Right hindlimb (tissue), 1 donor: ENCODE data around the gene ATPAF2.

Experiments
- DNase-seq: peaks from one replicate; pipeline ENCODE4 v3.0.0-alpha.2; 2018

ATPAF2 gene

DNA sequence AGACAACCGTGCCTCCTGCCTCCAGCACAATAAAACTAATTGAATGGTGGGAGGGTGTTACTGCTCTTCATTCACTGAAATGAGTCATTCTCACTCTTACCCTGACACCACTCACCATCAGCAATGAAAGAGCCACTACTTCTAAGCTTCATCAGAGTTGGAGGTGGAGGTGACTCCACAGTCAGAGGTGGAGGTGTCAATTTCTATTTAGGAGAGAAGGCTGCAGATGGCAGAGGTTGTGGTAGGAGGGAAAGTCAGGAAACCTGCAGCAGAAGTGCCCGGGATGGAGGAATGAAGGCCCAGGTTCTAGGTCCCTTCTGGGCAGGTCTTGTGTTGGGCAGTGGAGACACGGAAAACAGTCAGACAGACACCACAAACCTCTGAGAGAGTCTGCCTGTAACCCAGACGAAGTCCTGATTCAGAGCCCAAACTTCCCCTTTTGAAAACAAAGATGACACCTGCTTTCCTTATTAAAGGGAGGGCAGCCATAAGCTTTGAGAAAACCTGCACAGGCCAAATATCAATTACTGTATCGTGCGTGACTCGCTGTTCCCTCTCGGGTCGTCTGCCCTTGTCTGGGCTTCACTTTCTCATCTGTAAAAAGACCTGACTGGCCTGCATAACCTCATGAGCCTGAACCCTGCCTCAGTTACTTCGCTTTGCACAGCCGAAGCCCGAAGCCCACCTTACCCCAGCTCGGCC, 668 bp downstream of the ATPAF2 start:
- DNase-seq: no peak

DNA sequence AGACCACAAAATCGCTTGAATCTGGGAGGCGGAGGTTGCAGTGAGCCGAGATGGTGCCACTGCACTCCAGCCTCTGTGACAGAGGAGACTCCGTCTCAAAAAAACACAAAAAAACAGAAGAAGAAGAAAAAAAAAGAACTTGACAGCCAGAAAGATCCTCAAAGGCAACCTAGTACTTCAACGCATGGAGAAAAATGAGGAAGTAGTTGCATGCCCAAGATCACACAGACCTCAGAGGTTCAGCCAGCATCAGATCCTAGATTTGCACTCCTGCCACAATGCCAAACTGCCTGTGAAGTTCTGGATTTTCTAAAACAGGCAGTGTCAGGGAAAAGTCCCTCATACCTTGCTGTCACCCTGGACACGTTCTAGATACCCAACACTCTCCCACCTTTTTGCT, 1.5 kb downstream of the ATPAF2 start:
- no peak for DNase-seq

DNA sequence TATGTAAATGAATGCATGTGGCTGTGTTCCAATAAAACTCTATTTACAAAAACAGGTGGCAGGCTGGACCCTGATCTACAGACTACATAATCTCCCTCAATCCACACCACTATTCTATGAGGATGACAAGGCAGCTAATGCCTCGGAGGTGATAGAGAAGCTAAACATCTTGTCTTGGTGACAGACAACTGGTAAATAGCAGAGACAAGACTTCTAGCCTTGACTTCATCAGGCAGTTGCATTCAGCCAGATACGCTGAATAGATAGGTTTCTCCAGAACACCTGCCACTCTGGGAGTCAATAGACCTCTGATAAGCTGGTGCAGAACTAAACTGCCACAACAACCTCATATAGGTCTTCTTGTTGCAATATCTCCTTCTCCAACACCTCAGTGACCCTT, 3.3 kb downstream of the ATPAF2 start:
- no peak for DNase-seq

DNA sequence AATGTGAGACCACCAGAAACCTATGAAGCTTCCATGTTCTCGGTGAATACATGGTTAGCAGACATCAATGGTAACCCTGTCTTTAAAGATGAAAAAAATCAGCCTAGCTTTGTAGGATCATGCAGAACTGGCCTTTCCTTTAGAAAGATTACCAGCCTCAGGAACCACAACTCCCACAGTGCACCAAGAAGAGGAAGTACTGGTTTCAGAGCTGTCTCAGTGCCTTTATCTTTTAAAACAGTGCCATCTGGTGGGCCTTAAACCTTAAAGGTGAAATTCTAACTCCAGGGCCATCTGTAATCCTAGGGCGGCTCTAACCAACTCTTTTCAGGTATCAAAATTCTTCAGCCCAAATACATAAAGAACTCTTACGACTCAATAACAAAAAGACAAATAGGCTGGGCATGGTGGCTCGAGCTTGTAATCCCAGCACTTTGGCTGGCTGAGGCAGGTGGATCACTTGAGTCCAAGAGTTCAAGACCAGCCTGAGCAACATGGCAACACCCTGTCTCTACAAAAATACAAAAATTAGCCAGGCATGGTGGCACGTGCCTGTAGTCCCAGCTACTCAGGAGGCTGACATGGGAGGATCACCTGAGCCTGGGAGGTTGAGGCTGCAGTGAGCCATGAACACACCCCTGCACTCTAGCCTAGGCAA, 5.4 kb downstream of the ATPAF2 start:
- DNase-seq: peak; percentile 63

DNA sequence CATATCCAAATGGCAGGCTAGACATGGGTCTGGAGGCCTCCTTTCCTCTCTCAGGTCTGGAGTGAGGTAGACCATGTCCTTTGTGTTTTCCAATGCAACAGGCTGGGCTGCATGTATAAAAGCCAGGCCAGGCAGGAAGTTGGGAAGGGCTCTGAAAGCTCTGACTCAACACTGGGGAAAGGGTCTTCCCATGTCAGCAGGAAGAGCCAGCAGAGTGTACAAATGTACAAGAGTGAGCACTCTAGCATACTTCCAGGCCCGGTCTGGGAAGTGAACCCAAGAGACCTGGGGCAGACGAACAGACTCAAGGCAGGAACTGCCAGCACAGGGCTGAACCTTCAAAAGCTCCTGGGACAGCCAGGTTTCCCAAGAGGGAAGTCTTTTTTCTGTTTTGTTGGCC, 7.0 kb downstream of the ATPAF2 start:
- DNase-seq: no peak

DNA sequence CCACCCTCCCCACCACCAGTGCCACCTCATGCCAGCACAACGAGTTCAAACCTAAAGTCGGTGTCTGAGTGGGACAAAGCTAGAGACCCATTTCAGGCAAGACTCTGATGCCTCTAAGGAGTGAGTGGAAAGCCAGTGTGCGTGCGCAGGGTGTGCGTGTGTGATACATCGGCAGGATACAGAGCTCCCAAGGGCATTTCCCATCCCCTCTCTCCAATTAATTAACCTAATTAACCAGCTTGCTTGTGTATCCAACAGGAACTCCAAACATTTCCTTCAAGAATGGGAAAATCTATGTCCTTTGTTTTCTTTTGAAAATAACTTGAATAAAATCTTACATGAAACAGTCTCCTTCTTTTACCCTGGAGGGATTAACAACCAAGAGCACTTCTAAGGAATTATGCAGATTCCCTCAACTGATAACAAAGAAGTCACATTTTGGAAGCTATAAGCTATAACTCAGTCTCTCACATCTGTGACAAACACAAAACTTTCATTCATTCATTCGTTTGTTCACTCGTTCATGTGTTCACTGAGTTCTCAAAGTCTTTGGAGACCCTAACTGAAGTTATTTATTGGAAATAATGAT, 9.9 kb downstream of the ATPAF2 start:
- DNase-seq: no peak

DNA sequence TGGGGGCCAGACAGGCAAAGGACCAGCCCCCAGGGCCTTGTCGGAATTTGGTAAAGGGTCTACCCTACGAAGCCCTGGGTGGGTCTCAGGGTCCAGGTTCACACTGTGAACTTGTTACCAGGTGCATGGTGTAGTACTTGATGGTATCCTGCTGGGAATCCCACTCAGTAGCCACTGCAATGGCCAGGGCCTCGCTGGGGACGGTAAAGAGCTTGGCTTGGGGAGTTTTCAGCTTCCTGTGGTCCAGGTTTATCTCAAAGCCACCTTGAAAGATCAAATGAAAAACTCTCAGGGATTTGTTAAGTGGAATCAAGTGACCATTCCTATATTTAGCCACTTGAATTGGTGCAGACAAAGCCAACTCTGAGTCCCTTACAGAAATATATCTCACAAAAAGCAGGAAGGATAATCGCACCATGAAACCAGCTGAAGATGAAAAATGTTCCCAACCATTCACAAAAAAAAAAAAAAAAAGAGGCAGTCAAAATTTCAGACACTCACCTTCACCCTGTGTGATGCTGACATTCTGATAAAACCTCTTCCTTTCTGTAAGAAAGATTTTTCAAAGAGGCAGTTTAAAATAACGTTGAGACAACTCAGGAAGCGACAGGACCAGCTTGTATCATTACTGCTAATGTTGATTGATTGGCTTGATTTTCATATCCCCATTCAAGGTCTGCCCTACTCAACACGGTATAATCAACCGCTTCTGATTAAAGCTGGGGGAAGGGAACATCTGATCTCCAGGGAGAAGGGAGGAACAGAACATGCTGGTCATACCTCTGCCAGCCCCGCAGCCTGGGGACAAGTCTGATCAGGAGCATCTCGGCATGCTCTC, 10.6 kb downstream of the ATPAF2 start:
- no peak for DNase-seq

DNA sequence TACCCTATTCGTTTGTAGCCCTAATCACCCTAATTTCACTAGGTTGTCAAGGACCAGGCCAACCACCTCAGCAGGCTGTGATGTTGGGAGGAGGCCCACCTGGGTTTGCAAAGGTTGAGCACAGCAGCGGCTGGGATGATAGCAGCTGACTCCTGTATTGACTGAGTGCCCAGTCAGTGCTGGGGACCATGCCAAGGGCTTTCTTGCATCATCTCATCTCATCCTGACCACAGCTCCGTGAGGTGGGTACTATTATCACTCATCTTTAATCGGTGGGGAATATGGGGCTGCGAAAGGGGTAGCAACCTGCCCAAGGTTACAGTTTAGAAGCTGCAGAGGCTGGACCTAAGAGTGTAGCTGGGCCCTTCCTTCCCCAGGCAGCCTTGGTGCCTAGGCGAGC, 11.7 kb downstream of the ATPAF2 start:
- DNase-seq: no peak

DNA sequence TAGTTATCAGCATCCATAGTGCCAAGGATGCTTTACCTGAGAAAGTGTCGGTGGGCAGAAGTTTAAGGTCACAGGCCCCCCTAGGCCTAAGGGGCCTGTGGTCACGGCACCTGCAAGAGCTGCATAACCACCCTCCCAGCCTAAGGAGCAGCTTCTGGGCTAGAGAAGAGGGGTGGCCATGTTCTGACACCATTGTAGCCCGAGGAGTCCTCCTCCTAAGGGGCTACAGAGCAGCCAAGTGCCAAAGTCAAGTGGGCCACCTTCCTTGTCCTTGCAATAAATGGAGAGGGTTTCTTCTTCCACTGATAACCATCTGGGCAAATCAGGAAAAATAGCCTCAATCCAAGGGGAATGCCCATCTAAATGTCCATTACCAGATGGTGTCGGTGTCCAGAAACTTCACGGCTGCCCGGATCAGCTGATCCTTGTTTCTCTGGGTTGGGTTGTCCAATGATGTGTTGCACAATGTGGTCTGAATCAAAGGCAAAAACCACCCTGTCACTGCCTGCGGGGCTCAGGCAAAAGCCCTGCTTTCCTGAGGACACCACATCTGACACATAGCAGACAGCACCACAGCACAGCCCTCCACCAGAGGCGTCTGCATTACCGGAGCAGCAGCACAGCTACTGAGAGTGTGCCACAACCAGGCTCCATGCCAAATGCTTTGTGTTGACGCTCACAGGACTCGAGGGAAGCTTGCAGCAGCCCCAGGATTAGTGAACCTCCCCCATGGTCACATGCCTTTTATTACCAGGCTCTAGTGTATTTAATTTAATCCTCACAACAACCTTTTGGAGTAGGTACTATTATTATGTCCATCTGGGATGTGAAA, 12.8 kb downstream of the ATPAF2 start:
- DNase-seq: no peak

DNA sequence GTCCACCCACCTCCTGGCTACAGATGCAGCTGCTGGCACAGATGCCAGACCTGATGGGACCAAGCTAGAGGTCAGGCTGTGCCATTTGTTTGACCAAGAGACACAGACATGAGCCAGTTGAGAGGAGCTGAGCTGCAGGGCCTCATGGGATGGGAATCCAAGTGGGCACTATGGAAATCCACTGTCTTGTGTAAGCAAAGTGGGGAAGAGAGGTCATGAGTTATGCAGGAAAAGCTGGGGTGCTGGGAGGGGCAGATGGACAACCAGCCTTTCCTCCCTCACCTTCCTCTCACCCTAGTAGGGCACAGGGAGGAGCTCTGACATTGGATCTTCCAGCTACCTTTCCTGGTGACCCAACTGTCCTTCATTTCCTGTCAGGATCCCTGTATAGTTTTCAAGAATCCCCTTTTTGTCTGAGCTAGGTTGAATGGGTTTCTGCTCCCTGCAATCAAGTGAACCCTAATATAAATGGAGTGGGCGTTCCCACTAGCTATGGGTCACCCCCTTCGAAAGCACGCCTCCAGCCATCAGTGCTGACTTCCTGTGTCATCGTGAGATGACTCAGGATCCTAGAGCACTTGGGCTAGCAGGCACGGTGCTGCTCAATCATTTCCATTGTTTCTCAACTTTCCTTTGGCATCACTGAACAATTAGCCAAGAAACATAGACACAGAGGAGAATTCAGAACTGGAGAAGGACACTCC, 13.6 kb downstream of the ATPAF2 start:
- DNase-seq: no peak

DNA sequence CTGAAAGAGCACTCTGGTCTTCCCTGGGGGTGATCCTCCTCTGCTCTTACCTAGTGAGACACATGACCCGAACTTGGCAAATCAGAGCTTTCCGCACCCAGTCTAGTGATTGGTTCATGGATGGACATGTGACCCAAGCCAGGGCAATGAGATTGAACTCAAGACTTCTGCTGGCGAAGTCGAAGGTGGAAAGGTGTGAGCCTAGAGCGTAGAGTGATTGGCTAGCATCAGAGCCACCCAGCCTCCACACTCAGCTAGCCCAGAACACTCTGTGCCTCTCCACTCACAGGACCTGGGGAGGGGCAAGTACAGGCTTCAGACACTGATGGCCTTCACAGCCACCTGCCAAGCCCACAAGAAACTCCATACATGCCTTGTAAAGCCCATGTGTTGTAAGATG, 17.6 kb downstream of the ATPAF2 start:
- no peak for DNase-seq

DNA sequence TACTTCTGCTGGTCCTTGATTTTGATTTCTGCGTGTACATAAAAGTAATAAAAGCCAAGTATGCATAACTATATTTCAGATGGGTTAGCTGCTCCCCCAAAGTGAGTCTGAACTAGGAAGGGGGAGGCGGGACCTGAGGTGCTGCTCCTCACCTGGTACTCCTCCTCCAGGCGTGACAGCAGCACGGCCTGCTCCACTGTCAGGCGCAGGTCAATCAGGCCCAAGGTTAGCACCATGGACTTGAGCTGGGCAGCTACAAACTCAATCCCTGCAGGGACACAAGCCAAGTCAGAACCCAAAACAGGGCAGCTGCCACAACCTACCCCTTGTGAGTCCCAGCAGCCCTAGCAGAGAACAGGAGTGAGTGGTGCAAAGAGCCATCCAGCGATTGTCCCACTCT, 18.0 kb downstream of the ATPAF2 start:
- no peak for DNase-seq

DNA sequence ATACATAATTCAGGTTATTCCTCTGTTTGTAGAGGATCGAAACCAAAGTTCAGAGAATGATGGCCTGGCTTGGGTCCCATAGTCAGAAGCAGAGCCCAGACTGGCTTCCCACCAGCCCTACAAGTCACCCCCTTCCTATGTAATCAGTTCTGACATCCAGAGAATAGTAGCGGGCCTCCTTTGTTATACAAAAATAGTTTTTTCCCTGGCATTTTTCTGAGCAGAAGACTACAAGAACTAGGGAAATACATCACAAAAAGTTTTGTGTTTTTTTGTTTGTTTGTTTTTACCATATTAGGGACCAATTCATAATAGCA, 19.2 kb downstream of the ATPAF2 start:
- no peak for DNase-seq

DNA sequence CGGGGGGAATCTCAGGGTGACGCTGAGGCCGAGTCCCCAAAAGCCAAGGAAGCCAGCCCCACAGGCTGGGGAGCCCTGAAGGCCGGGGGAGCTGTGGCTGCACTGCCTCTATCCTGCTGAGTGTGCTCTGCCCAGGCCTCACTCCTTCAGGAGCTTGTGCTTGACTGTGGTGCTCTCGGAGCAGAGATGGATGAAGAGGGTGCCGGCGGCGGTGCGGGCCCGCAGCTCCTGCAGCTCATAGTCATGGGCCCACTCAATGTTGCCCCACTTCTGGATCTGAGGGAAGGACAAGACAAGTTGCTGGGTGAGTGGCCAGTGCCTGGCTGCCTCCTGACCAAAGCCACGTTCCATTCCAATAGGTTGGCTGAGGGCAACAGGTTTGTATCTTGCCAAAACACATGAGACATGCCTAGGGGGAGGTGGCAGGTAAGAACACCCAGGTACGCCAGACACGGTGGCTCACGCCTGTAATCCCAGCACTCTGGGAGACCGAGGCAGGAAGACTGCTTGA, 20.5 kb downstream of the ATPAF2 start:
- no peak for DNase-seq

DNA sequence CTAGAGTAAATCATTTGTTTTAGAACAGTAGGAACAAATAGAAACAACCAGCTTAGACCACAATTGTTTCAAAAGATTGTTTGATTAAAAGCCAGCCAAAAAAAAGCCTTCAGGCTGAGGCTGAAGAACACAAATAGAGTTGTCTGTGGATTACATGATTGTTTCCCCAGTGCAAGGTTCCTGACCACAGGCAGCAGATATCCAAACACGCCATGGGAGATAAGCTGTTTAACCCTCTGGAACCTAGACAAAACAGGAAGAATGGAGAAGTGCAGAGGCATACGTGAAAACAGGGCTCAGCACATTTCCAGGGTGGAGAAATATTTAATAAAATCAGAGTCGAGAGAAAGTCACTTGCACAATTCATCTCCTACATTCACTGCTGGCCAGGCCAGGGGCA, 21.0 kb downstream of the ATPAF2 start:
- DNase-seq: no peak

DNA sequence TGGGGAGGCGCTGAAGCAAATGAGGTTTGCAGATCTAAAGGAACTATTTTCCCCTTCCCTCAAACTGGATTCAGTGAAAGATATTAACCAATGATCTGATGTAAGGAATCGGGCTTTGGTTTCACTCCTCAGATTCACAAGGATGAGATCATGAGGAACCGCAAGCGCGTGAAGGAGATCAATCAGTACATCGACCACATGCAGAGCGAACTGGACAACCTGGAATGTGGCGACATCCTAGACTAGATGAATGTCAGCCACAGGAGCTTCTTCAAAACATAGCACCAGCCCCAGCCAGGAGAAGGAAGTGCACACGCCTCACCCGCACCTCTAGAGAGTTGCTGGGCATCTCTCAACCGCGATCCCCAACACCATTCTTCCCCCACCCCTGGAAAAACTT, 22.5 kb downstream of the ATPAF2 start:
- DNase-seq: no peak

DNA sequence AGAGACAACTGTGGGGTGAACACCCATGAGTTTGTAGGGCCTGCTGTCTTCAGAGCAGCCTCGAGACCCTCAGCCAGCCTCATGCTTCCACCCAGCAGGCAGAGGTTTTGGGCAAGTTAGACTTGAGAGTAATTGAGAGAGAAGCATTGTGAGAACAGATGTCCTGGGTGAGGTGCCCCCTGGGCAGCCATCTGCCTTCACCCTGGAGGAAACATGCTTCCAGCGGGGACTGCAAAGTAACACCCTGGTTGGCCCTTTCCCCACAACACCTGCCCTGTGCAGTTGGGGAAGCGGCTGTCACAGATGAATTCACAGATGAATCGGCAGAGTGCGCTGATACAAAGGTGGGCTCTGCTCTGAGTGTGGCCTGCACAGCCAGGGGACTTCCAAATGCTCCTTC, 23.4 kb downstream of the ATPAF2 start:
- DNase-seq: no peak

DNA sequence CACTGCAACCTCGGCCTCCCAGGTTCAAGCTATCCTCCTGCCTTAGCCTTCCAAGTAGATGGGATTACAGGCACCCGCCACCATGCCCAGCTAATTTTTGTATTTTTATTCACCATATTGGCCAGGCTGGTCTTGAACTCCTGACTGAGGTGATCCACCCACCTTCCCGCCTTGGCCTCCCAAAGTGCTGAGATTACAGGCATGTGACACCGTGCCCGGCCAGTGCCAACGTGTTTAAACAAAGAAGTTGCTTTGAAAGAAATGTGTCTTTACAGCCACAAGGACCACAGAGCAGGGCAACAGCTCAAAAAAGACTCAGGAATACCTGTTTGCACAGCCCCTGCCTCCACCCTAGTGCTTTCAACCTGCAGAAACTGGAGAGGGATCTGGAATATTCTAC, 25.0 kb downstream of the ATPAF2 start:
- no peak for DNase-seq

DNA sequence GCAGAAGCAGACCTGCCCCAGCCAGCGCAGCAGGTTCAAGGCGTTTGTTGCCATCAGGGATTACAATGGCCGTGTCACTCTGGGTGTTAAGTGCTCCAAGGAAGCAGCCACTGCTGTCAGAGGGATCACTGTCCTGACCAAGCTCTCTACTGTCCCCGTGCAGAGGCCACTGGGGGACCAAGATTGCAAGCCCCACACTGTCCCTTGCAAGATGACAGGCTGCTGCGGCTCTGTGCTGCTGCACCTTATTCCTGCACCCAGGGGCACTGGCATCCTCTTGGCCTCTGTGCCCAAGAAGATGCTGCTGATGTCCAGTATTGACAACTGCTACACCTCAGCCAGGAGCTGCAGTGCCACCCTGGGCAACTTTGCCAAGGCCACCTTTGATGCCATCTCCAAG, 27.7 kb downstream of the ATPAF2 start:
- no peak for DNase-seq

DNA sequence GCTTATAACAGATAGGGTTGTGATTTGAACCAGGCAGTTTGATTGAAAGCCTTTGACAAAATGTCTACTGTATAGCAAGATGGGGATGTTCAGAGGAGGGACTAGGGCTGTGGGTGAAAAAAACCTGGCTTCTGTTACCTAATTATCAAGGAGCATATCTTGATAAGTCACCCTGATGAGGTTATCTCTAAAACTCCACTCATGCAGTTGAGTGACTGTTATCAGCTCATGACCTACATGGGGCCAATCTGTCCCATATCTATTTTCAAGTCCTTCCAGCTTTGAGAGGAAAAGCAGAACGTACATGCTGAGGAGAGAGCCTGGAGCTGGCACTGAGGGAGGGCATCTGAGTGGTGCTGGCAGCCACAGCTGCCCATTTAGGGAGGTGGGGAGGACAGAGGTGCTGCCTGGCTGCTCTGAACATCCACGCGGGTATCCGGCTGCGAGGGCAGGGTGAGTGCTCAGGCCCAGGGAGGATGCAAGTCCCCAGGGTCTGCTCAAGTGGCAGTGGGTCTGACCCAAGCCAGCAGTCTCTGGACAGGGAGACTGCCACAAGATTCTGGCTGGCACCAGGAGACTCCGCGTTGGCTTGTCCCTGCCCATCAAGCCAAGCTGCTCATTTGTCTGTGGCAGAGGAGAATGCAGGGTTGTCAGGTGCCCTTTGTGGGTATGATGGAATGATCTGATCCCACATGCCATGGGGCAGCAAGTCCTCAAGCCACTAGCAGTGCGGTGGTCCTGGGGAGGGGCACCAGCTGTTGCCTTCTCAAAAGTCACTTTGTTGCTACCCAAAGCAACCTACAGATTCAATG, 29.2 kb downstream of the ATPAF2 start:
- no peak for DNase-seq
